ENCODE data around the gene MOV10L1. TPM values are rescaled to one million over a fixed set of nuclear protein-coding genes. Genes with fewer than 3 reads are reported as not detected.

MOV10L1 gene
- 0.36 and 0.59 TPM in 2 replicates for total RNA-seq

DNA sequence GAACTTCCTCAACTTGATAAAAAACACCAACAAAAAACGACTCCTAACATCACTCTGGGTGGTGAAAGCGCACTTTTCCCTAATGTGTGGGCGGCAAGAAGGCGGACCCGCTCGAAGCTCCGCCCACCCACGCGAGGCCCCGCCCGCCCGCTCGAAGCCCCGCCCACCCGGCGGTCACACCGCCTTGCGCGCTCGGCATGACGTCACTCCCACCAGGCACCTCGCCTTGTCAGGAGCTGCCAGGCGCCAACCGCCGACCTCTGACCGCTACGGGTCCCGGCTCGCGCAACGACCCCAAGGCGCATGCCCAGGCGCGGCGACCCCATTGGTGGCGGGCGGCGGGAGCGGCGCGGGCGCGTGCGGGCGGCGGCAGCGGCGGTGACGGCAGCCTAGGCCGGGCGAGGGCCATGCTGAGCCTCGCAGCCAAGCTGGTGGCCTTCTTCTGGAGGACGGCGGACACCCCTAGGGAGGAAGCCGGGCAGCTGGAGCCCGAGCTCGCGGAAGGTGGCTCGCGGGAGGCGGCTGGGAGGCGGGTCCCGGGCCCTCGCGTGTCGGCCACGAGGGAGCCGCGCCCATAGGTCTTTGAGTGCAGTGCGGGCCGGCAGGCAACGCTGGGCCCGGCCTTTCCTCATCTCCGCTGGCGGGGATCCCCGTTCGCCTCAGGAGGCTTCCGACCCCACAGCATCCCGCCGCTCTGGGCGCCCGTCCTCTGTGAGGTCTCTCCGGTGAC is at the start of gene MOV10L1:
TSS of gene MOV10L1 (plus strand) at position 325 of the 730 bp plus-strand sequence. CDS start at position 408, 83 bp downstream.
- Histone ChIP-seq H3K27me3 (ENCODE audit: insufficient read depth, low read length) (no peaks in the 10 kb centered on the region), H3K9me3 (ENCODE audit: low read depth, low read length) (no peaks in the 10 kb centered on the region), H3K36me3 (ENCODE audit: insufficient read depth, low read length) (no peaks in the 10 kb centered on the region), H2AFZ (ENCODE audit: low read length) (no peak within 1 kb of the TSS), H3K4me3 (ENCODE audit: insufficient read depth, low read length) (no peak within 1 kb of the TSS), H3K4me1 (ENCODE audit: insufficient read depth, low read length) (peaks cover 3% of the 10 kb centered on the region), H3K4me2 (ENCODE audit: insufficient read depth, low read length) (no peak within 1 kb of the TSS), H3K27ac (ENCODE audit: low read depth, low read length) (no peak within 1 kb of the TSS), H4K20me1 (ENCODE audit: insufficient read depth, low read length) (no peaks in the 10 kb centered on the region), H3K79me2 (ENCODE audit: insufficient read depth, low read length) (no peaks in the 10 kb centered on the region)
- DNase-seq (ENCODE audit: insufficient read length, low spot score, missing footprints), result peak; percentile 89
- no peak for TF ChIP-seq CTCF (IDR thresholded peaks at IDR 0.05; ENCODE audit: extremely low read depth, low read depth, low read length)

DNA sequence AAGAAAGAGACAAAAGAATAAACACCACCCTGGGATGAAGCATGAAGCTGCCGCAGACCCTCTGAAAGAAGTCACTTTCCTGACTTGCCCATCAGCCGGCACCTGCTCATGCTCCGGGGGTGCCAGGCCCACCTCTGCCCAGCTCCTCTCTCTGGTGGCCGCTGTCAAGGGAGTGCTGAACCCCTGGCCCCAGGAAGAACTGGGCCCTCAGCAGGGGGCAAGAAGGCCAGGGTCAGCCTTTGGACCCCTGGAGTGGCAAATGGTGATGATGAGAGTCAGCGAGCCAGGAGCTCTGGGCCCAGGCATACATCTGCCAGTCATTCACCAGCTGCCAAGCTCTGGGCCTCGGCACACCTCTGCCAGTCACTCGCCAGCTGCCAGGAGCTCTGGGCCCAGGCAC is 49.1 kb upstream of the MOV10L1 start:
- Histone ChIP-seq H4K20me1 (ENCODE audit: insufficient read depth, low read length) (no peaks in the 10 kb centered on the region), H3K4me1 (ENCODE audit: insufficient read depth, low read length) (no peaks in the 10 kb centered on the region), H3K27me3 (ENCODE audit: insufficient read depth, low read length) (no peaks in the 10 kb centered on the region), H3K9me3 (ENCODE audit: low read depth, low read length) (no peaks in the 10 kb centered on the region), H2AFZ (ENCODE audit: low read length) (no peak overlapping the region), H3K79me2 (ENCODE audit: insufficient read depth, low read length) (no peaks in the 10 kb centered on the region), H3K4me3 (ENCODE audit: insufficient read depth, low read length) (no peak overlapping the region), H3K27ac (ENCODE audit: low read depth, low read length) (no peak overlapping the region), H3K36me3 (ENCODE audit: insufficient read depth, low read length) (no peaks in the 10 kb centered on the region), H3K4me2 (ENCODE audit: insufficient read depth, low read length) (no peak overlapping the region)
- DNase-seq (ENCODE audit: insufficient read length, low spot score, missing footprints), result peak; percentile 25
- no peak for TF ChIP-seq CTCF (IDR thresholded peaks at IDR 0.05; ENCODE audit: extremely low read depth, low read depth, low read length)

- Histone ChIP-seq H3K36me3 (ENCODE audit: insufficient read depth, low read length) (no peaks in the 10 kb centered on the region), H3K4me1 (ENCODE audit: insufficient read depth, low read length) (no peaks in the 10 kb centered on the region), H3K79me2 (ENCODE audit: insufficient read depth, low read length) (no peaks in the 10 kb centered on the region), H3K4me3 (ENCODE audit: insufficient read depth, low read length) (no peak overlapping the region), H3K9me3 (ENCODE audit: low read depth, low read length) (no peaks in the 10 kb centered on the region), H3K4me2 (ENCODE audit: insufficient read depth, low read length) (no peak overlapping the region), H3K27ac (ENCODE audit: low read depth, low read length) (no peak overlapping the region), H2AFZ (ENCODE audit: low read length) (no peak overlapping the region), H4K20me1 (ENCODE audit: insufficient read depth, low read length) (no peaks in the 10 kb centered on the region), H3K27me3 (ENCODE audit: insufficient read depth, low read length) (no peaks in the 10 kb centered on the region)
- TF ChIP-seq CTCF (IDR thresholded peaks at IDR 0.05; ENCODE audit: extremely low read depth, low read depth, low read length), result no peak
- DNase-seq (ENCODE audit: insufficient read length, low spot score, missing footprints), result peak; percentile 44
These were observed 48.3 kb upstream of the MOV10L1 start for GRCh38 chr22:50041361-50042065.

GRCh38 chr22:50044485-50045118 is 45.2 kb upstream of the MOV10L1 start:
- TF ChIP-seq CTCF (IDR thresholded peaks at IDR 0.05; ENCODE audit: extremely low read depth, low read depth, low read length), result no peak
- peak; percentile 85 for DNase-seq (ENCODE audit: insufficient read length, low spot score, missing footprints)
- H4K20me1 ChIP-seq (ENCODE audit: insufficient read depth, low read length), result no peaks in the 10 kb centered on the region
- H3K9me3 ChIP-seq (ENCODE audit: low read depth, low read length), result no peaks in the 10 kb centered on the region
- H3K4me3 ChIP-seq (ENCODE audit: insufficient read depth, low read length), result no peak overlapping the region
- no peak overlapping the region for H3K27ac ChIP-seq (ENCODE audit: low read depth, low read length)
- H3K4me1 ChIP-seq (ENCODE audit: insufficient read depth, low read length), result no peaks in the 10 kb centered on the region
- H3K4me2 ChIP-seq (ENCODE audit: insufficient read depth, low read length), result no peak overlapping the region
- H3K79me2 ChIP-seq (ENCODE audit: insufficient read depth, low read length), result no peaks in the 10 kb centered on the region
- H3K36me3 ChIP-seq (ENCODE audit: insufficient read depth, low read length), result no peaks in the 10 kb centered on the region
- no peaks in the 10 kb centered on the region for H3K27me3 ChIP-seq (ENCODE audit: insufficient read depth, low read length)
- no peak overlapping the region for H2AFZ ChIP-seq (ENCODE audit: low read length)
